GM12872 (cell line): Measurements from ENCODE around the gene SLC47A2.

Source experiments
- CTCF ChIP-seq: IDR thresholded peaks from 3 replicates; pipeline ENCODE4 v1.5.1; 2011; ENCODE audit warnings: low read depth, mild to moderate bottlenecking, low read length, moderate library complexity; ENCODE audit not compliant: insufficient read depth

The SLC47A2 gene

GRCh38 chr17:19629449-19629848 is 86.9 kb downstream of the SLC47A2 start:
- TF ChIP-seq CTCF = no peak
